Transverse colon (tissue), 4 donors: ENCODE data around the gene PTPRJ.

Experiments
- CTCF ChIP-seq, 5 experiments: fragments of 200-600 bp in 3 of 5; fragments of 450-650 bp in 2 of 5; sonication (generic) in 3 of 5; IDR thresholded peaks; 1 replicate in 2 of 5; 2 replicates in 3 of 5; pipeline ENCODE4 v1.5.1; 2016 to 2017; ENCODE audit warnings: antibody characterized with exemption in 5 of 5, inconsistent platforms in 3 of 5, mild to moderate bottlenecking in 2 of 5, moderate library complexity in 1 of 5
- EP300 ChIP-seq: sonication (generic); formaldehyde crosslinking; IDR thresholded peaks from one replicate; pipeline ENCODE4 v1.6.1; 2017; ENCODE audit warnings: antibody characterized with exemption, low read depth
- POLR2A ChIP-seq: fragments of 450-650 bp; IDR thresholded peaks from one replicate; pipeline ENCODE4 v1.6.1; 2016; ENCODE audit warnings: antibody characterized with exemption, mild to moderate bottlenecking, moderate library complexity
- POLR2AphosphoS5 ChIP-seq, 3 donors: sonication (generic); formaldehyde crosslinking; IDR thresholded peaks; one replicate each; pipeline ENCODE4 v1.6.1; 2016; ENCODE audit warnings: antibody characterized with exemption in 3 of 3

DNA sequence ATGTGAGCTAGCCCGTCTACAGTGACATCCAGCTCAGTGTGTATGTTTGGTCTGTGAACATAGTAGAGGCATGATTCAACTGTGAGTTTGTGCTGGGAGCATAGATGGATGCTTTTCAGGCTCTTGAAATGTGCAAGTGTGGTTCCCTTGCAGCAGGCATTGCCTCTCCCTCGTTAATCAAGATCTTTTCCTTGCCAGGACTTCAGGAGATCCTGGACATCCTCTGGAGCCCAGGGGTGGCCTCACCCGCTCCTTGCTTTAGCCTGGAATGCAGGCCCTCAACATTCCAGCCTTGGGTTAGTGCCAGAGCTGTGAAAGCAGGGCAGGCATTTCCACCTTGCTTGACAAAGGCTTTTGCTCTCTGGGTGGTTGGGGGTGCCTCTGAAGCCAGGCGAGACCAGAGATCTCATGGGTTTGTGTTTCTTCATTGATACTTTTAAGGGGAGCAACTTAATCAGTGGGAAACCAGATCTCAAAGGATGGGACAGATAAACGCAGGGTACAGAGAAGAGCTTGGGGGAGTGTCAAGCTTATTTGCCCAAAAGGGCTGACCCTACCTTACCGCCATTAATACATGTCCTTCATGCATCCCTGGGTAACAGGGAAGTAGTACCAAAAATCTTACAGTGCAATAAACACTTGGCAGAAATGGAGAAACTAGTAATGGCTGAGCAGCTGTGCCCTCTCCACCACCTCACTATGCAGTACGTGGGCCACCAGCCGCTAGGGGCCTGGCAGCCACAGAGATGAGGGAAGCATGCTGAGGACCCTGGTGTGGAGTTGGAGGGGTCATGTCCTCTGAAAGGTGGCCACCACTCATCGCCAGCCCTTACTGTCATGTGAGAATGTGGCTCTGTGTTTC is 72.1 kb downstream of the PTPRJ start:
- no peak for TF ChIP-seq CTCF (IDR thresholded peaks at IDR 0.05)
- no peak for TF ChIP-seq POLR2A
- TF ChIP-seq POLR2AphosphoS5 (IDR thresholded peaks at IDR 0.05): no peak
- no peak for TF ChIP-seq EP300
